GM23248 (cell line): Measurements from ENCODE around the gene KATNIP. TPM values are rescaled to one million over a fixed set of nuclear protein-coding genes. Genes with fewer than 3 reads are reported as not detected.

ENCODE experiments used
- DNase-seq: peaks from one replicate; pipeline ENCODE4 v3.0.0-alpha.2; 2015
- H2AFZ ChIP-seq: fragments of 200-600 bp; sonication (generic); 2 replicates; pipeline ENCODE4 v1.6.1; 2016; ENCODE audit warnings: antibody characterized with exemption
- H3F3A ChIP-seq: fragments of 200-600 bp; sonication (generic); 2 replicates; pipeline ENCODE4 v1.6.1; 2016; ENCODE audit warnings: mild to moderate bottlenecking, antibody characterized with exemption, mixed run types; ENCODE audit not compliant: insufficient read depth
- H3K27ac ChIP-seq: fragments of 200-600 bp; sonication (generic); 2 replicates; pipeline ENCODE4 v1.5.1; 2016; ENCODE audit warnings: mild to moderate bottlenecking
- H3K27me3 ChIP-seq: fragments of 200-600 bp; sonication (generic); replicated peaks from 2 replicates; pipeline ENCODE4 v1.6.1; 2016; ENCODE audit warnings: mild to moderate bottlenecking; ENCODE audit not compliant: insufficient read depth
- H3K36me3 ChIP-seq: fragments of 200-600 bp; sonication (generic); 2 replicates; pipeline ENCODE4 v1.6.1; 2016; ENCODE audit warnings: low read depth, mild to moderate bottlenecking
- H3K4me1 ChIP-seq: fragments of 200-600 bp; sonication (generic); 2 replicates; pipeline ENCODE4 v1.6.1; 2016; ENCODE audit warnings: mild to moderate bottlenecking; ENCODE audit not compliant: insufficient read depth
- H3K4me2 ChIP-seq: fragments of 200-600 bp; sonication (generic); one replicate; pipeline ENCODE4 v1.6.1; 2016; ENCODE audit warnings: mild to moderate bottlenecking; ENCODE audit not compliant: unreplicated experiment
- H3K4me3 ChIP-seq: fragments of 200-600 bp; sonication (generic); 2 replicates; pipeline ENCODE4 v1.5.1; 2016; ENCODE audit warnings: mild to moderate bottlenecking
- H3K79me2 ChIP-seq: fragments of 200-600 bp; sonication (generic); 2 replicates; pipeline ENCODE4 v1.6.1; 2016; ENCODE audit warnings: mild to moderate bottlenecking; ENCODE audit not compliant: insufficient read depth
- H3K9ac ChIP-seq: fragments of 200-600 bp; sonication (generic); 2 replicates; pipeline ENCODE4 v1.6.1; 2016; ENCODE audit warnings: mild to moderate bottlenecking
- H3K9me2 ChIP-seq: fragments of 200-600 bp; sonication (generic); 2 replicates; pipeline ENCODE4 v1.6.1; 2016; ENCODE audit warnings: mixed run types, mild to moderate bottlenecking, moderate library complexity; ENCODE audit not compliant: insufficient read depth
- H3K9me3 ChIP-seq: fragments of 200-600 bp; sonication (generic); one replicate; pipeline ENCODE4 v1.6.1; 2017; ENCODE audit warnings: low read depth
- H4K20me1 ChIP-seq: fragments of 200-600 bp; sonication (generic); 2 replicates; pipeline ENCODE4 v1.6.0; 2016; ENCODE audit not compliant: insufficient read depth
- EZH2 ChIP-seq: fragments of 200-600 bp; sonication (generic); IDR thresholded peaks from 2 replicates; pipeline ENCODE4 v1.6.1; 2018; ENCODE audit warnings: antibody characterized with exemption, mild to moderate bottlenecking; ENCODE audit not compliant: insufficient read depth, poor library complexity, severe bottlenecking
- EZH2phosphoT487 ChIP-seq: fragments of 200-600 bp; sonication (generic); IDR thresholded peaks from 2 replicates; pipeline ENCODE4 v1.6.1; 2018; ENCODE audit warnings: antibody characterized with exemption, moderate library complexity, mild to moderate bottlenecking, low read depth; ENCODE audit not compliant: insufficient read depth
- WGBS, 2 experiments: methylation state at CpG; one replicate each; pipeline ENCODE4 v1.1.6; 2015 to 2017; ENCODE audit warnings: low lambda C conversion rate in 2 of 2, low coverage in 1 of 2; ENCODE audit errors: missing lambda C conversion rate in 2 of 2; 5-methylcytosine and 5-hydroxymethylcytosine counted together
- in situ Hi-C: fragments of 300-500 bp; cut with MboI; formaldehyde crosslinking; loops from 2 replicates; pipeline ENCODE4 v1.15.0; 2020
- polyA plus RNA-seq: library from polyadenylated mRNA; unstranded; fragments of >200 nt; fragmentation: Nextera tagmentation; extraction: Ambion mirVana; gene quantifications from 2 replicates; pipeline ENCODE4 v1.2.1, GENCODE V29; 2016
- total RNA-seq: library from RNA; depleted of rRNA; stranded (reverse); fragments of >200 nt; shearing (Covaris generic); gene quantifications from 2 replicates; pipeline ENCODE4 v1.2.3, GENCODE V29; 2014

Gene KATNIP
- total and polyA plus RNA-seq, 2 experiments from 2014 or later, result 6.9 to 8.5 TPM

GRCh38 chr16:27595993-27596392 lies 46.0 kb downstream of the KATNIP start:
- in situ Hi-C loops, result no loop called here
- no peaks in the 10 kb centered on the region for H3K9me2 ChIP-seq
- no peaks in the 10 kb centered on the region for H3F3A ChIP-seq
- no peak overlapping the region for H3K4me2 ChIP-seq
- 90 to 91% methylated on average over 6 of the region's 6 CpGs for WGBS, 2 experiments
- H3K27ac ChIP-seq, result no peak overlapping the region
- no peak overlapping the region for H3K4me3 ChIP-seq
- no peaks in the 10 kb centered on the region for H4K20me1 ChIP-seq
- no peak overlapping the region for H2AFZ ChIP-seq
- no peaks in the 10 kb centered on the region for H3K4me1 ChIP-seq
- no peak for TF ChIP-seq EZH2phosphoT487
- no peak for TF ChIP-seq EZH2
- no peak for DNase-seq
- no peaks in the 10 kb centered on the region for H3K9me3 ChIP-seq
- H3K9ac ChIP-seq, result no peak overlapping the region
- H3K27me3 ChIP-seq, result no peaks in the 10 kb centered on the region
- no peaks in the 10 kb centered on the region for H3K36me3 ChIP-seq
- no peaks in the 10 kb centered on the region for H3K79me2 ChIP-seq

DNA sequence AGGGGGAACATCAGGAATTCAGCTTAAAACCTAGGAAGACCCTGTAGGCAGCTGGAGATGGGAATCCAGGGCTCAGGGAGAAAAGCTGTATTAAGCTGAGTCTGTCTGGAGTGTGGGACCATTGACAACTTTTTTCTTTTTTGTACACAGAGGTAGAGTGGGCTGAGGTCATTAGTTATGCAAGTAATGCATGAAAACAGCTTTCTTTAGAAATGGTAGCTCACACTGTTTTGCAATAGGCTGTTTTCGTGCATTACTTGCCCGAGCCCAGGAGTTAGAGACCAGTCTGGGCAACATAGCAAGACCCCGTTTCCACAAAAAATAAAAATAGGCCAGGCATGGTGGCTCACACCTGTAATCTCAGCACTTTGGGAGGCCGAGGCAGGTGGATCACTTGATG lies 46.5 kb downstream of the KATNIP start:
- Histone ChIP-seq H3K4me3 (no peak overlapping the region), H3K4me1 (no peaks in the 10 kb centered on the region), H3K27me3 (no peaks in the 10 kb centered on the region), H3F3A (no peaks in the 10 kb centered on the region), H3K36me3 (no peaks in the 10 kb centered on the region), H3K9me3 (no peaks in the 10 kb centered on the region), H3K9ac (no peak overlapping the region), H3K4me2 (no peak overlapping the region), H2AFZ (no peak overlapping the region), H3K79me2 (no peaks in the 10 kb centered on the region), H3K27ac (no peak overlapping the region), H3K9me2 (no peaks in the 10 kb centered on the region), H4K20me1 (no peaks in the 10 kb centered on the region)
- no peak for DNase-seq
- 94 to 100% methylated on average over 4 of the region's 4 CpGs for WGBS, 2 experiments
- no peak for TF ChIP-seq EZH2
- no peak for TF ChIP-seq EZH2phosphoT487
- in situ Hi-C loops, result no loop called here

DNA sequence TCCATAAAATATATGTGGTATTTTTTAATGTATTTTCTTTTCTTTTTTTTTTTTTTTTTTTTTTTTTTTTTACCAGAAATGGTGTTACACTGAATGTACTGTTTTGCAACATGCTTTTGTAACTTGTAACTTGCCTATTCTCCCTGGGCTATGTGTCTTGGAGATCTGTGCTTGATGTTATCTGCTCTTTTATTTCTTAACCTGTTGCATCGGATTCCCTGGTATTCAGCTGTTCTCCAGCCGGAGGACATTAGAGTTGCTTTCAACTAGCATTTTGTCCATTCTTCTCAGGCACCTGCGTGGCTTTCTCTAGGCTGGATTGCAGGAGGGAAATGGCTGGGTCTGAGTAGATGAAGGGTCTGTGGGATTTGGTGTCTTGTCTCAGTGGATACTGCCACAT lies 47.4 kb downstream of the KATNIP start:
- TF ChIP-seq EZH2 (no peak), EZH2phosphoT487 (no peak)
- DNase-seq, result no peak
- Histone ChIP-seq H3K9me3 (no peaks in the 10 kb centered on the region), H4K20me1 (no peaks in the 10 kb centered on the region), H3K79me2 (no peaks in the 10 kb centered on the region), H3K4me3 (no peak overlapping the region), H3K27ac (no peak overlapping the region), H3K9me2 (no peaks in the 10 kb centered on the region), H3K27me3 (no peaks in the 10 kb centered on the region), H3K9ac (no peak overlapping the region), H3K36me3 (no peaks in the 10 kb centered on the region), H3K4me2 (no peak overlapping the region), H2AFZ (no peak overlapping the region), H3K4me1 (no peaks in the 10 kb centered on the region), H3F3A (no peaks in the 10 kb centered on the region)
- 93 to 95% methylated on average over 3 of the region's 3 CpGs for WGBS, 2 experiments
- in situ Hi-C loops, result no loop called here

DNA sequence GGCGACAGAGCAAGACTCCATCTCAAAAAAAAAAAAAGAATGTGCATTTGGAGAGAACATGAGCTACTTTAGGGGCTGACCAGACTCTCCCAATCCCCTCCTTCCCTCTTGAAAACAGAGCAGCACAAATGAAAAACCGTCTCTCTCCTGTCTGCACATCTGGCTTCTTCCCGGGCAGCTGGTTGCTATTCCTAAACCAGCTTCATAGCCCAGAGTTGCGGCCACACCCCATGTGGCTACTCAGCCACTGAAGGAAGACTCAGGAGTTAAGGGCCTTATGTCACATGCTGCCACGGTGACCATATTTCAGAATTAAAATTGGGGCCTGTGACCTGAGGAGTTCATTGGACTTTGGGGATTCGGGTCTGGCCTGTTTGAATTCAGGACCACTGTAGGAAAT lies 48.3 kb downstream of the KATNIP start:
- Histone ChIP-seq H3K9me3 (no peaks in the 10 kb centered on the region), H3K27ac (no peak overlapping the region), H2AFZ (no peak overlapping the region), H4K20me1 (no peaks in the 10 kb centered on the region), H3K4me1 (no peaks in the 10 kb centered on the region), H3K9me2 (no peaks in the 10 kb centered on the region), H3K79me2 (no peaks in the 10 kb centered on the region), H3F3A (no peaks in the 10 kb centered on the region), H3K4me3 (no peak overlapping the region), H3K9ac (no peak overlapping the region), H3K27me3 (no peaks in the 10 kb centered on the region), H3K36me3 (no peaks in the 10 kb centered on the region), H3K4me2 (no peak overlapping the region)
- WGBS, 2 experiments, result 46 to 48% methylated on average over 5 to 6 of the region's 6 CpGs
- in situ Hi-C loops, result no loop called here
- DNase-seq, result no peak
- TF ChIP-seq EZH2phosphoT487 (no peak), EZH2 (no peak)

DNA sequence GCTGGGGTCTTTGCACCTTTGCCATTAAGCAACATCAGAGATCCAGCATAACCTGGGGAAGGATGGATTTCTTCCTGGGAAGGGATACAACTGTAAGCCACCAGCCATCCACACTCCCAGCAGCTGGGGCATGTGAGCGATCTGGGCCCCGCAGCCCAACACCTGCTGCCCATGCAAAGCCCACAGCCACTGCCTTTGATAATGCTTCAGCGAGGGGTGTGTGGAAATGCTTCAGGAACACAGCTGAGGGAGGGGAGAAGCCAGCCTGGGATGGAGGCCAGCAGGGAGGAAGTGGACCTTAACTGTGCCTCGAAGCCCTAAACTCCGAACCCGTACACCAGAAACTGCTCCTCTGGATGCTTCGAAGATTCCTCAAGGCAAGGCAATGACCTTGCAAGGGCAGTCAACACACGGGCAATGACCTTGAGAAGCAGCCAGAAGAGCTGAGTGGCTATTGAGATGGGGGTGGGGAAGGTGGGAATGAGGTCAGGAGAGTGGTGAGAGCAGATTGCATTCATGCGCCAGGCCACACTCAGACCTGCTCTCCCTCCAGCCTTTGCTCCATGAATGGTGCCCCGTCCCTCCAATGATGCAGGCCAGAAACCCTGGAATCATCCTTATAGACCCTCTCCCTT lies 49.1 kb downstream of the KATNIP start:
- H3F3A ChIP-seq, result no peaks in the 10 kb centered on the region
- no peak overlapping the region for H3K4me3 ChIP-seq
- no peak overlapping the region for H3K4me2 ChIP-seq
- H3K9me2 ChIP-seq, result no peaks in the 10 kb centered on the region
- no peaks in the 10 kb centered on the region for H4K20me1 ChIP-seq
- TF ChIP-seq EZH2phosphoT487 (no peak), EZH2 (no peak)
- no peak overlapping the region for H3K9ac ChIP-seq
- no peaks in the 10 kb centered on the region for H3K27me3 ChIP-seq
- no peak overlapping the region for H2AFZ ChIP-seq
- no peak overlapping the region for H3K27ac ChIP-seq
- WGBS, 2 experiments, result 84 to 86% methylated on average over 10 of the region's 10 CpGs
- H3K4me1 ChIP-seq, result no peaks in the 10 kb centered on the region
- H3K36me3 ChIP-seq, result no peaks in the 10 kb centered on the region
- no peaks in the 10 kb centered on the region for H3K9me3 ChIP-seq
- no peaks in the 10 kb centered on the region for H3K79me2 ChIP-seq
- in situ Hi-C loops, result no loop called here
- no peak for DNase-seq
